GM12872 (cell line): ENCODE data around the gene APBB2.
A peak's percentile ranks its signal among the peaks of the same experiment; 100 is the strongest.

Source experiments
- TF ChIP-seq, protein P1 (sequence below): IDR thresholded peaks from 3 replicates; pipeline ENCODE4 v1.5.1; 2011; ENCODE audit warnings: low read depth, mild to moderate bottlenecking, low read length, moderate library complexity; ENCODE audit not compliant: insufficient read depth

Gene APBB2

DNA sequence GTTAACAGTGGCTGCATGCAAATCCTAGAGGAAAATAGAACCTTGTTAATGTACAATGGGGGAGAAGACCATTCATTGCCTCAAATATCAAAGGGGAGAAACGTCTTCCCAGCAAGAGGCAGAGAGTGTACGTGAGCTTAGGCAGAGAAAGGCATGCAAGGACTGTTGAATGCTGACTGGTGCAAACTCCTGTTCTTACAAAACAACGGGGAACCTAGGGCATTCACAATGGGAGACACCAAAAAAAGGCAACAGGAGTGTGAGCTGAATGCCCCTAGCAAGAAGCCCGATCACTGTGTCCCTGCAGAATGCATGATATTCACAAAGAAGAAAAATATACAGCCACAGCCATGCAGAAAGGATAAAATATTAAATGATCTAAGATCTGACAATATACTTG is 279.7 kb downstream of the APBB2 start:
- TF ChIP-seq, protein P1, sequence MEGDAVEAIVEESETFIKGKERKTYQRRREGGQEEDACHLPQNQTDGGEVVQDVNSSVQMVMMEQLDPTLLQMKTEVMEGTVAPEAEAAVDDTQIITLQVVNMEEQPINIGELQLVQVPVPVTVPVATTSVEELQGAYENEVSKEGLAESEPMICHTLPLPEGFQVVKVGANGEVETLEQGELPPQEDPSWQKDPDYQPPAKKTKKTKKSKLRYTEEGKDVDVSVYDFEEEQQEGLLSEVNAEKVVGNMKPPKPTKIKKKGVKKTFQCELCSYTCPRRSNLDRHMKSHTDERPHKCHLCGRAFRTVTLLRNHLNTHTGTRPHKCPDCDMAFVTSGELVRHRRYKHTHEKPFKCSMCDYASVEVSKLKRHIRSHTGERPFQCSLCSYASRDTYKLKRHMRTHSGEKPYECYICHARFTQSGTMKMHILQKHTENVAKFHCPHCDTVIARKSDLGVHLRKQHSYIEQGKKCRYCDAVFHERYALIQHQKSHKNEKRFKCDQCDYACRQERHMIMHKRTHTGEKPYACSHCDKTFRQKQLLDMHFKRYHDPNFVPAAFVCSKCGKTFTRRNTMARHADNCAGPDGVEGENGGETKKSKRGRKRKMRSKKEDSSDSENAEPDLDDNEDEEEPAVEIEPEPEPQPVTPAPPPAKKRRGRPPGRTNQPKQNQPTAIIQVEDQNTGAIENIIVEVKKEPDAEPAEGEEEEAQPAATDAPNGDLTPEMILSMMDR = no peak

DNA sequence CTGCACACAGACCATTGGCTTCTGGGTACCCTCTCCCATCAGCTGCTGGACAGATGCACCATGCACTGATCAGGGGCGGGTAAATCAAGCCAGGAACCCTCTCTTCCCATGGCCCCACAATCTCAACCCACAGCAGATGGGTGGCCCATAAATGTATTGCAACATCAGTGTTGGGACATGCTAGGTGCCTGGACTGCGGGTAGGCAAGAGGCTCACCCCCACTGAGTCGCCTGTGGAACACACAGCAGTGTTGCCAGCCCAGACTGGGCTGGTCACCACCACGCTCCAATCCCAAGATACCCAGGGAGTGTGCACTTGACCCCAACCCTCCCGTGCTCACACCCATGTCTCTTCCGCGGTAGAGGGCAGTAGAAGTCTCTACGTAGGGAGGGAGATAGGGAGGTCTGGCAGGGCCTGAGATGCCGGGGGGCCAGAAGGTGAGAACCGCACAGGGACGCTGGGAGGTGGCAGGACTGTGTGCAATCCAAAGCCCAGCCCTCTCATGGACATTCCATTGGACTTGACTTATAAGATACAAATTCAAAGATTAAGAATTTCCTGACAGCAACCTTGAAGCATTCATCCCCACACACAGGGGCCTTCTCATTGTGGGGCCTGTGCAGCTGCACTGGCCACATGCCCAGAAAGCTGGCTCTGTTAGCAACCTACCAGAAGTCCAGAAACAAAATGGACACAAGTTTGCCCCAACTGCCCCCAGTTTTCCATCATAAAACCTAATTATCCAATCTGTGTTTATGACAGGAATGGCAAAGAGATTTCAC is 280.9 kb downstream of the APBB2 start:
- TF ChIP-seq, protein P1 = no peak

DNA sequence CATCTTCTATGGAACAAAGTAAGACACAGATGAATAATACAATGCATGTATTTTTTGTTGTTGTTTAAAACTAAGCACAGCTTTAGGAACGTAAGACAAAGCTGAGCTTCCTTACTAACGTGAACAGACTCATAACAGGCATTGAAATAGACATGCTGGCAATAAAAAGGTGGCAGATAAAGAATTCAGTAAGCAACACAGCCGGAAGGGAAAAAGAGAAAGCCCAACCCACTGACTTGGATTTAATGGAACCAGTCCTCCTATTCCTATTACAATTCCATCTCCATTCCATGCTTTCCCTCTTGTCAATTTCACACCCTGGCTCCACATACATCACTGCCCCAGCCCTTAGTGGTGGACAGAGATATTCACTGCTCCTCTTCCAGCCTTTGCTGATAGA is 282.5 kb downstream of the APBB2 start:
- TF ChIP-seq, protein P1 = no peak

DNA sequence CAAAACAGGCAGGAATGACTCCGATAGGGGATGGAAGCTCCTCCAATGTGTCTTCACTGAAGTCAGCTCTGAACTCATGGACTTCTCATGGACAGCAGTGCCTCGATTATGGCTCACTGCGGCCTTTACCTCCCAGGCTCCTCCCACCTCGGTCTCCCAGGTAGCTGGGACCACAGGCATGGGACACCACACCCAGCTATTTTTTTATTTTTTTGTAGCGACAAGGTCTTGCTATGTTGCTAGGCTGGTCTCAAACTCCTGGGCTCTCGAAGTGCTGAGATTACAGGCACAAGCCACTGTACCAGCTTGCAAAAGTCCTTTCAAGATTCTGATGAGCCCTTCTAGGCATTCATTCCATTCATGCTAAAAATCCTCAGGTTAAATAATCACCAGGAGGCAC is 283.1 kb downstream of the APBB2 start:
- TF ChIP-seq, protein P1 = no peak

DNA sequence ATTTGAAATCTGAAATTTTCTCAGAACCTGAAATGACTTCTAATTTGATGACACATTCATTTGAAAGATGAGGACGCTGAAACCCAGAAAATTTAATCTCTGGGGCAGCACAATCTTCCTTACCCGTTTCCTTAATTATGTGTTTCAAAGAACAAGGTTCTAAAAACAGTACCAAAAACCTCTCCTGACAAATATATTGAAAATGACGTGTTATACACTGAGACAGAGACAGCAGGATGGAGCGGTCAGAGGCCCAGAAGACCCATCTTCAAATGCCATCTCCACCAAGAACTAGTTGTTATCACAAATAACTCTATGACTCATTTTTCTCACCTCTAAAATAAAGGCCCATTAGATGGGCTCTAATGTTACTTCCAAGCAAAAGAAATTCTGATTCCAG is 287.3 kb downstream of the APBB2 start:
- TF ChIP-seq, protein P1 = no peak

DNA sequence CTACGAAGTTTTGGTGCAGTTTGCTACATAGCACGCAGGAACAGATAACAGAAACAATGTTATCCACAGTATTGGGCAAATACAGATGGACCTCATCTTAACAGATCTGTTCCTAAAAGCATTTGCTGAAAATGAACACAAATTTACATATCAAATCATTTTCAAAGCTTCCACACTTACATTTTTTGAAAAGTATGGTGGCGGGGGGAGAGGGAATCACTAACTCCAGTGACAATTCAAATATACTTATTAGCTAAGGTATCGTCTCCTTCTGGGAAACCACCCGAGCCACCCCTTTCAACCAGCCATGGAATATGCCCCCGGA is 289.6 kb downstream of the APBB2 start:
- TF ChIP-seq, protein P1 = no peak

DNA sequence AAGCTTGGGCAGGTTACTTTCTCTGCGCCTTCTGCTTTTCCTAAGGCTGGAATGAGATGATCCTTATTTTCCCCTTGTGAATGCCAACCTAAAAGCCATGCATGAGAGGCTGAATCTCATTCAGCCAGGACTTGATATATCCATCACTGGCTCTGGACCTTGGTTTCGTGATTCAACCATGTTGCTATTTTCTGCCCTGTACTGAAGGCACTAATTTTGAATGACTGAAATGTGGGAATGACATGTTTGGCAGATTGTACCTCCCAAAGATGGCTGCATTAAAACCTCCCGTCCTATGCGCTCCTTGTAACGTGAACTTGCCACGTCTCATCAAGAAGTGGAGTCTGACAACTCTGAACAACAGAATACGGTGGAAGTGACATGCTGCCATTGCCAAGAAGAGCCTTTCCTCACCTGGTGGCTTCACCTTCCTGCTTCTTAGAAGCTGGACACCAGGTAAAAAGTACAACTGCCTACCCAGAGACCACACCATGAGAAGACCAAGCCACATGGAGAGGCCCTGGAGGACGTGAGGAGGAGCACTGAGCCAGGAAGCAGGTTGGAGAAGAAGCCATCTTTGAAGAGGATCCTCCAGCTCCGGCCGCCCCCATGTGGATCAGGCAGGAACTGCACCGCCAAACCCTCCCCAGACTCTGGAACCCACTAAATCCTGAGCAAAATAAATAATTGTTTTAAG is 290.1 kb downstream of the APBB2 start:
- TF ChIP-seq, protein P1 = peak; percentile 95
